Effector memory CD4-positive, alpha-beta T cell (primary cell): ENCODE measurements around the gene PLXNB2.

Experiments
- DNase-seq, 3 donors: peaks; one replicate each; pipeline ENCODE4 v3.0.0-alpha.2; 2020
- H3K27ac ChIP-seq: 2 replicates; pipeline ENCODE4 v1.7.0; 2013; ENCODE audit warnings: mild to moderate bottlenecking, low read length, moderate library complexity; ENCODE audit not compliant: insufficient read depth, poor library complexity, severe bottlenecking
- H3K27me3 ChIP-seq: replicated peaks from 2 replicates; pipeline ENCODE4 v1.7.0; 2013; ENCODE audit warnings: mild to moderate bottlenecking, low read length; ENCODE audit not compliant: insufficient read depth, control insufficient read depth, poor library complexity, severe bottlenecking
- H3K36me3 ChIP-seq: 2 replicates; pipeline ENCODE4 v1.7.0; 2013; ENCODE audit warnings: mild to moderate bottlenecking, low read length, moderate library complexity; ENCODE audit not compliant: control insufficient read depth, insufficient read depth
- H3K4me1 ChIP-seq: 2 replicates; pipeline ENCODE4 v1.7.0; 2013; ENCODE audit warnings: low read length, mild to moderate bottlenecking; ENCODE audit not compliant: control insufficient read depth, insufficient read depth, poor library complexity, severe bottlenecking
- H3K4me3 ChIP-seq: 2 replicates; pipeline ENCODE4 v1.7.0; 2013; ENCODE audit warnings: low read length, low read depth, mild to moderate bottlenecking; ENCODE audit not compliant: insufficient read depth, poor library complexity, severe bottlenecking
- H3K9me3 ChIP-seq: 2 replicates; pipeline ENCODE4 v1.7.0; 2013; ENCODE audit warnings: mild to moderate bottlenecking, low read length, moderate library complexity; ENCODE audit not compliant: control insufficient read depth

Gene PLXNB2

GRCh38 chr22:50310949-50311444 is 3.6 kb upstream of the PLXNB2 start:
- H3K4me1 ChIP-seq = peaks cover 28% of the 10 kb centered on the region
- no peaks in the 10 kb centered on the region for H3K9me3 ChIP-seq
- H3K4me3 ChIP-seq = no peak overlapping the region
- no peaks in the 10 kb centered on the region for H3K36me3 ChIP-seq
- no peak for DNase-seq
- H3K27ac ChIP-seq = no peak overlapping the region
- H3K27me3 ChIP-seq = peaks cover 5% of the 10 kb centered on the region

DNA sequence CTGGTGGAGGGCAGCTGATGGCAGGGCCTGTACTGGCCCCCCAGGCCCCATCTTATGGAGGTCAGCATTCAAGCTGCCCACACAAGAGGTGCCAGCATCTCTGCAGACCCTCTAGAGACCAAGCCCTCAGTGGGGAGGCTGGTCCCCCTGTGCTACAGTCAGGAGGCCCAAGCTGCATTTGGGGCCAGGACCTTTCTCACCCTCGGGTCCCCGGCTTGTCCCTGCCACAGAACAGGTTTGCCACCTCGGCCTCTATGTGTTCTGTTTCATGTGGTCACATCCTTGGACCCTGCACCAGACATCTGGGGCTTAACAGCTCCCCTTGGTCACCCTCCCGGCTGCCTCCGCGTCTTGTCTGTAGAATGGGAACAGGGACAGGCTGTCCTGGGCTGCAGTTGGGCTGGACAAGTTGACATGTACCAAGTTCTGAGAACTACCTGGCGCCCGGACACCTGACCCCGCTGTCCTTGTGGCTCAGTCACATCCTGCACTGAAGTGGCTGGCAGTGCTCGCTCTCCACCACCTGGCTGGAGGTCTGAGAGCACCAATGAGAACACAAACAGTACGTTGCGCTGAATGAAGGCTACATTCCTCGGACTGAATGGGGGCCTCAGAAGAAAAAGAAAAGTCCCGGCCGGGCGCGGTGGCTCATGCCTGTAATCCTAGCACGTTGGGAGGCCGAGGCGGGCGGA is 2.7 kb upstream of the PLXNB2 start:
- H3K27me3 ChIP-seq = peaks cover 5% of the 10 kb centered on the region
- H3K36me3 ChIP-seq = no peaks in the 10 kb centered on the region
- H3K4me3 ChIP-seq = no peak overlapping the region
- peaks cover 28% of the 10 kb centered on the region for H3K4me1 ChIP-seq
- no peak overlapping the region for H3K27ac ChIP-seq
- no peak for DNase-seq
- no peaks in the 10 kb centered on the region for H3K9me3 ChIP-seq

DNA sequence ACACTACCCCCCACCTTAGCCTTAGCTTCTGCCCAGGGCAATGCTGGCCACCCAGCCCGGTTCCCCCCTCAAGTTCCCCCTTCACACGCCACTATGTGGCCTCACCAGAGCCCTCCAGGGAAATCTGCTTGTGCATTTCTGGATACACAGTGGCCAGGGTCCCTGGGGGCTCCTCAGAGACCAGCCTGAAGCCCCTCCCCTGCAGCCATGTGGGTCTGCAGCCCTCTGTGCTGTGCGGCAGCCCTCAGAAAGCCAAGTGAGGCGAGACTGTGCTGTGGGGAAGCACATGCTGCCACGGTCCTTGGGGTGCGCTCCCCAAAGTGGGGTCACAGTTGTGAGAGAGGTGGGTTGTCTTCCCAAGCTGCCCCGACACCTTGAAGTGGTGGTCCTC is 2.1 kb upstream of the PLXNB2 start:
- H3K9me3 ChIP-seq = no peaks in the 10 kb centered on the region
- DNase-seq = no peak
- H3K27me3 ChIP-seq = peaks cover 5% of the 10 kb centered on the region
- peaks cover 23% of the 10 kb centered on the region for H3K4me1 ChIP-seq
- no peak overlapping the region for H3K27ac ChIP-seq
- no peak overlapping the region for H3K4me3 ChIP-seq
- H3K36me3 ChIP-seq = no peaks in the 10 kb centered on the region

DNA sequence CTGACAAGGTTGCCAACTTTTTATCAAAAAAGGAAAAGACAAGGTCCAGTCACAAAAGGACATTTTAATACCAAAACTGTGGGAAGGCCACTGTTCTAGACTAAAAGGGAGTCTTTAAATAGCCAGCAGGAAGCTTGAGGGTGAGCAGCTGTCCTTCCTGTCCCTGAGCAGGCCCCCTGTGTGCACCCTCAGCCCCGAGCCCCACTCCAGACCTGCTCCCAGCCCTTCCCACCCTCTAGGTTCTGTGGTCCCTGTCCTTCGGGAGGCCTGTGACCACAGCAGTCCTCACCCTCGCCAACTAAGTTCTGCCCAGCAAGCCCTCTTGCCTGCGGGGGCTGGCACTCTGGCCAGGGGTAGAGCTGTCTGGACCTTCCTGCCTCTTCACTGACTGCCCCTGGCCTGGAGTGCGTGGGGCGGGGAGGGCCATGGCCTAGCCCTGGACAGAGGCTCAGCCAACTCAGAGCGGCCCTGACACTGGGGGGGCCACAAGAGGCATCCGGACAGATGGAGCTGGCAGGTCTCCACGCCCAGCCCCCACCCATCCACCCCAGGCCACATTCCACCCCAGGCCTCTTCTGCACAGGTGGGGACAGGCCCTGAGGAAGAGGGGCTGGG is 1.6 kb upstream of the PLXNB2 start:
- H3K27ac ChIP-seq = no peak overlapping the region
- peaks cover 18% of the 10 kb centered on the region for H3K4me1 ChIP-seq
- H3K27me3 ChIP-seq = peaks cover 5% of the 10 kb centered on the region
- no peaks in the 10 kb centered on the region for H3K9me3 ChIP-seq
- no peak for DNase-seq
- no peaks in the 10 kb centered on the region for H3K36me3 ChIP-seq
- no peak overlapping the region for H3K4me3 ChIP-seq

DNA sequence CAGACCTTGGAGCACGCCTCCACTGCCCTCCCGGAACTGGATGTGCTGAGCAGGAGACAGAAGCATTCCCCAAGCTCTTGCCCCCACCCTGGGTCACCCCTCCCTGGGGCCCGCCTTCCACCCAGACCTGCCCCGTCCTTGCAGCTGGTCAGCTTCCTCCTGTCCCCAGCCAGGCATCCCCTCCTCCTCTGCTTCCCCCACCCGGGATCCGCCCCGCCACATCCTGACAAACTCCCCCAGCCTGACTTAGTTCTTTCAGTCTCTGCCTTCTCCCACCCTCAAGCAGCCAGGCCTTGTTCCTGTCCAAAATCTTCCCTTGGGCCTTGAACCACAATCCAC is 1.1 kb upstream of the PLXNB2 start:
- Histone ChIP-seq H3K9me3 (no peaks in the 10 kb centered on the region), H3K27me3 (peaks cover 5% of the 10 kb centered on the region), H3K36me3 (no peaks in the 10 kb centered on the region), H3K27ac (no peak overlapping the region), H3K4me1 (peaks cover 13% of the 10 kb centered on the region), H3K4me3 (no peak overlapping the region)
- DNase-seq = no peak

GRCh38 chr22:50307890-50308596 is 597 bp upstream of the PLXNB2 start:
- Histone ChIP-seq H3K4me1 (peaks cover 11% of the 10 kb centered on the region), H3K27me3 (peaks cover 5% of the 10 kb centered on the region), H3K36me3 (no peaks in the 10 kb centered on the region), H3K27ac (no peak overlapping the region), H3K4me3 (no peak overlapping the region), H3K9me3 (no peaks in the 10 kb centered on the region)
- no peak for DNase-seq

- peaks cover 11% of the 10 kb centered on the region for H3K4me1 ChIP-seq
- H3K27ac ChIP-seq = no peak overlapping the region
- no peak overlapping the region for H3K4me3 ChIP-seq
- no peaks in the 10 kb centered on the region for H3K9me3 ChIP-seq
- H3K27me3 ChIP-seq = peaks cover 5% of the 10 kb centered on the region
- no peaks in the 10 kb centered on the region for H3K36me3 ChIP-seq
- DNase-seq = no peak
These were observed 1.4 kb downstream of the PLXNB2 start for GRCh38 chr22:50305923-50306566.

DNA sequence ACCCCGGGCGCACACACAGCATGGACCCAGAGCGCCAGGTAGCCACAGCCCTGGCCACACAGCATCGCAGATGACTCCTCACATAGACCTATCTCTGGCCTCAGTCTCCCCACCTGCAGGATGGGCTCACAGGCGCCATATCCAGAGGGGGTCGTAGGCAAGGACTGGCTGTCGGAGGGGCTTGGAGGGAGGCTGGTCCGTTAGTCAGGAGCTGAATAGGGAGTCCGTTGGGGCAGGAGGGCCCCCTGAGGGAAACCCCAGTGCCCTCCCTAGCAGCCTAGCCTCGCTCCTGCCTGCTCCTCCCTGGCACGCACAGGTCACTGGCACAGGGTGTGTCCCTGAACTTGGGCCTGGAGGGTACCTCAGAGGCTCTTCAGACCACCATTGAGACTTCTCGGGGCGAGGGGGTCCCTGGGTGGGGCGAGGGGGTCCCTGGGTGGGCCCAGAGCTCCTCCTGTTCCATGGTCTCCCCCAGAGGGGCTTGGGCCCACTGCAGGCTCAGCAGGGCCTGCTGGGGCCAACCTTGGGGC is 2.0 kb downstream of the PLXNB2 start:
- H3K27me3 ChIP-seq = peaks cover 5% of the 10 kb centered on the region
- peaks cover 11% of the 10 kb centered on the region for H3K4me1 ChIP-seq
- no peak overlapping the region for H3K4me3 ChIP-seq
- DNase-seq = no peak
- H3K27ac ChIP-seq = no peak overlapping the region
- H3K9me3 ChIP-seq = no peaks in the 10 kb centered on the region
- H3K36me3 ChIP-seq = no peaks in the 10 kb centered on the region

DNA sequence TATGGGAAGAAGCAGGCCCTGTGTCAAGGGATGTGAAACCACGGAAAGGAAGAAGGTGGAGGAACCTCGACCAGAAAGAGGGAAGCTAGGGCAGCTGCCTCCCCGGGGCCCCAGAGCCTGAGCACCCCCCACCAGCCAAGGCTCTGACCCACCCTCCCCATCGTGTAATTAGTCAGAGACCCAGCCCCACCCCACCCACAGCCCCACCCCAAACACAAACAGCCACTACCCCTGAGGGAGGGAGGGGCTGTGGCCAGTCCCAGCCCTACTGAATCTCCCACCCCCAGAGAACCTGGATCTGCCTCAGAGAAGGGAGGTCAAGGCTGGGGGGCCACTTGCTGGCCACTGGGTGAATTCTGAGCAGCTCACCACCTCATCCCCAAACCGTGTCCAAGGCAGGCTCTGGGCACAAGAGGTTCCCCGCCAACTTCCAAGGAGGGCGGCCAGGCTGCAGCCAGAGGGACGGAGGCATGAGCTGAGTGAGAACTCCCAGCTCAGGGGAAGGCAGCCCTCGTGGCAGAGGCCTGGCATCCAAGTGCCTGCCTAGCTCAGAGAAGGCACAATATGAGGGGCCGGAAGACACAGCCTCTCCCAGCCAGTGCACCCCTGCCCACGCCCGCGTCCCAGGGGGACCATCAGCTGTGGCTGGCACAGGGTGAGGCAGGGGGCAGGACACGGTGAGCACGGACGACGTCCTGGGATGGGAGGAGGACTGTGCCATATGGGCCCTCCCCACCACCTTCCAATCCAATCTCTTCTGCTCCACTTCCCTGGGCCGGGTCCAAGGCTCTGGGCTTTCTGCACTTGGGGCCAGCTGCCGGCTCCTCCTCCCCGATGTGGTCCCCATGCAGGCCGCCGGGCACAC is 2.7 kb downstream of the PLXNB2 start:
- peaks cover 5% of the 10 kb centered on the region for H3K27me3 ChIP-seq
- no peaks in the 10 kb centered on the region for H3K9me3 ChIP-seq
- no peak for DNase-seq
- peaks cover 11% of the 10 kb centered on the region for H3K4me1 ChIP-seq
- no peak overlapping the region for H3K27ac ChIP-seq
- H3K36me3 ChIP-seq = no peaks in the 10 kb centered on the region
- H3K4me3 ChIP-seq = no peak overlapping the region
